Hair follicle dermal papilla cell (primary cell): ENCODE results near the gene NEU1. TPM values are rescaled to one million over a fixed set of nuclear protein-coding genes. Genes with fewer than 3 reads are reported as not detected.

Experiments
- small RNA-seq: library from RNA; depleted of rRNA; stranded (forward); fragments of <200 nt; gene quantifications from one replicate; pipeline ENCODE3, GENCODE V24; 2012
- total RNA-seq: library from RNA; depleted of rRNA; stranded (reverse); fragments of >200 nt; gene quantifications from 2 replicates; pipeline ENCODE4 v1.2.3, GENCODE V29; 2012

Gene NEU1
- total RNA-seq = 74.3 and 76.3 TPM in 2 replicates

DNA sequence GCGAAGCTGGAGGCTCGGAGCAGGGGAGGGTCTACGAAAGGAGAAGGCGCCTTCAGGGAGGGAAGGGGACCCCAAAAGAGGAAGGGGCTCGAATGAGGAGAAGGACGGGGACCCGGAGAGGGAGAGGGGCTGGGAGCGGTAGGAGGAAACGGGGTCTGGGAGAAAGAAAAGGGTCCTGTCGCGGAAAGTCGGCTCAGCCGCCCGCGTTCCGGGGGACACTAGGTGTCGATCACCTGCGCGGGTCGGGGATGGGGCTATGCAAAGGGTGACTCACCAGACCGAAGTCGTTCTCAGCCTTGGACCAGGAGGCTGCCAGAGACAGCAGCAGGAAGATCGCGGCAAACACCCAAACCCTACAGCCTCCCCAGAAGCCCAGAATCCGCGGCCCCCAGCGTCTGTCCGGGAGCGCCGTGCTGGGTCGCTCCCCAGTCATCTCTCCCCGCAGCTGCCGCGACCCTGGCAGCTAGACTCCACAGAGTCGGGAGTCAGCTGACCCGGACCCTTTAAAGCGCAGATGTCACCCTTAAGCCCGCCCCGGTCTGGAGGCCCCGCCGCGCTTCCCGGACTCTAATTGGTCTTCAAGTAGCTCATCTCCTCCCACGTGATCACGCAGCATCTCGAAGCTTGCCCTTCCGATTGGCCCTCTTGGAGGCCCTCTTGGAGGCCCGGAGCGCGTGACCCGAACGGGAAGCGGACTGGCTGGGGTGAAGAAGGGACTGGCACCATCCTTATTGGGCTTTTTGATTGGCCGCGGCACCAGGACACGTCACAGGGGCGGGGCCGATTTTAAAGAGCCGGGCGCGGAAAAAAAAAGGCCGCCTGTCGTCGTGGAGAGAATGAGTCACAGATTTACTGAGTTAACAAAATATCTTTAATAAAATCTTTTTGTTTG, at the start of gene NEU1:
Gene NEU1, minus strand, starts transcription at position 478 of the 892 bp plus-strand sequence. Its CDS starts 45 bp downstream, at position 433.

DNA sequence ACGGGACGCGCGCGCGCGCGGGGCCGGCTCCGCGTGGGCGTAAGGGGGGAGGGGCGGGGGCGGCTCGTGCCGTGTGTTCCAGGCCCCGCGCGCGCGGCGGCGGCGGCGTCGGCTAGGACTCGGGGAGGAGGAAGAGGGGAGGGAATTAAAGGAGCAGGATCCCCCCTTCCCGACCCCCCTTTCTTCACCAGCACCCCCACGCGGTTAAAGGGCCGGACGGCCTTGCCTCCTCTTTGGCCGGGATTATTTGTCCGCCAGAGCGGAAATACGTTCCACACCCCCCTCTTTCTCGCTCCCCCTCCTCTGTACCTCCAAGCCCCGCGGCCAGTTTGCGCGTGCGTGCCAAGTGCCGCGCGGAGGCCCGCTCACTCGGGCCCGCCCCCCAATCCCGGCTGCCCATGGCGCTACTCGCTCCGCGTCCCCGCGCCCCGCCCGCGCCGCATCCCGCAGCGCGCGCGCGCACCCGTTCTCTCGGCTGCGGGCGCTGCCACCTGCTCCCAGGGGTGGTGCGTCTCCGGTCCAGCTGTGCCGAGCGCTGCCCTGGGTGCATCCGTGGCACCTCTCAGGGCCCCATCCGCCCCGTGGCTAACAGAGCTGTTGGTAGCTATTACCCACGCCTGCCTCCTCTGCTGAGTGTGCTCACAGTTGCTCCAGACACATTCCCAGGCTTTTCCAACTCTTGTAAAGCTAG, 39.5 kb upstream of the NEU1 start, which contains the start of gene ZBTB12:
Gene ZBTB12, minus strand, starts transcription at position 134 of the 691 bp plus-strand sequence. CDS start 781 bp downstream, outside the sequence.

DNA sequence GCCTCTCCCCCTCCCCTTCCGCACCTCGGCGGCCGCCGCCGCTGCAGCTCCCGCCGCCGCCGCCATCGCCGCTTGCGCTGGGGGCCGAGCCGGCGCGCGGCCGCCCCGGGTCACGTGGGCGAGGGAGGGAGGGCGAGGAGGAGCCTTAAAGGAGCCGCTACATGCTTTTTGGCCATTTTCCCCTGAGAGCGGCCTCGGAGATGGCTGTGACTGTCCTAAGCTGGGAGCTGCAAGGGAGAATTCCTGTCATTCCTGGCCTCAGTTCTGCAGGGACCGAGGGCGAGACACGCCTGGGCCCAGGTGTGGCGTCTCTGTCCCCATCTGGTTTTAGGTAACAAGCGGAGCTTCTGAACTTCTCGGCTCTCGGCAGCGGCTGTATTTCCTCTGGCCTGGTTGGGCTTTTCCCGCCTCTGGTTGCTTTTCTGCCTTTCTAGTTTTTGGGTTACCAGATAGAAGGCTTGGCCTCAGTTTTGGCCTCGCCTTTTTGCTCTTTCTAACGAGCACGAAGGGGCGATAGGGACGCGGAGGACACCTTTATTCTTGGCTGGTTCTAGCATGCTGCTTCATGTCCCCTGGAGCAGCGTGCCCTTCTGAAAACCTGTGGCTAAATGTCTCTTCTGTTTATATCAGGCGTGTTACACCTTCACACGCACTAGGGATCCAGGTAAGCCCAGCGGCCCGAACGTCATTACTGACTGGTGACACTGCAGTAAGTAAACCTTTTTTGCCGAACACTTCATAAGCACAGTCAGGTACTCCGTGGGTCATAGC, 35.2 kb upstream of the NEU1 start, which contains the start of gene EHMT2:
Gene EHMT2, minus strand, starts transcription at position 87 of the 771 bp plus-strand sequence. Its CDS starts 21 bp downstream, at position 66.

DNA sequence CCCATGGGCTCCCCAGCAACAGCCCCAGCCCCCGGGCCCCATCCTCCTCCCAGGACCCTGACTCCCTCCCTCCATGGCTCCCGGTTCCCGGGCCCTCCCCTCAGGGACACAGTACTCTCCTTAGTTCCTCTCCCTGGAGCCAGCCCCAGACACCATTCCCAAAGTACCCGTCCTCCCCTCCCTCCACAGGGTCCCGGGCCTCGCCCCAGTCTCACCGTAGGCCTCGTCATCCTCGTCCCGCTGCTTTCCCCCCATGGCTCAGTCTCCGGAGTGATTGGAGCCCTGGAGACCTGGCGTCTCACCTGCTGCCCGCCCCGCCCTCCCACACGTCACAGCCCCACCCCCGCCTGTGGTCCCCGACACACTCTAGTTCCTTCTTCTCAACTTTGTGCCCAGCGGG, 16.1 kb upstream of the NEU1 start, which contains the start of gene SLC44A4:
Gene SLC44A4, minus strand, starts transcription at position 272 of the 400 bp plus-strand sequence. Its CDS starts 17 bp downstream, at position 255.

DNA sequence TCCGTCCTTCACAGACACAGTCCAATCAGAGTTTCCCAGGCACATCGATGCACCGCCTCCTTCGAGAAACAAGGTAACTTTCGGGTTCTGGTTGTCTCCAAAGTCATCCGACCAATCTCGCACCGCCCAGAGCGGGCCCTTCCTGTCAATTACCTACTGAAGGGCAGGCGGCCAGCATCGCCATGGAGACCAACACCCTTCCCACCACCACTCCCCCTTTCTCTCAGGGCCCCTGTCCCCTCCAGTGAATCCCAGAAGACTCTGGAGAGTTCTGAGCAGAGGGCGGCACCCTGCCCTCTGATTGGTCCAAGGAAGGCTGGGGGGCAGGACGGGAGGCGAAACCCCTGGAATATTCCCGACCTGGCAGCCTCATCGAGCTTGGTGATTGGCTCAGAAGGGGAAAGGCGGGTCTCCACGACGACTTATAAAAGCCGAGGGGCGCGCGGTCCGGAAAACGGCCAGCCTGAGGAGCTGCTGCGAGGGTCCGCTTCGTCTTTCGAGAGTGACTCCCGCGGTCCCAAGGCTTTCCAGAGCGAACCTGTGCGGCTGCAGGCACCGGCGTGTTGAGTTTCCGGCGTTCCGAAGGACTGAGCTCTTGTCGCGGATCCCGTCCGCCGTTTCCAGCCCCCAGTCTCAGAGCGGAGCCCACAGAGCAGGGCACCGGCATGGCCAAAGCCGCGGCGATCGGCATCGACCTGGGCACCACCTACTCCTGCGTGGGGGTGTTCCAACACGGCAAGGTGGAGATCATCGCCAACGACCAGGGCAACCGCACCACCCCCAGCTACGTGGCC, 35.1 kb downstream of the NEU1 start, which contains the start of gene HSPA1B:
Gene HSPA1B, plus strand, starts transcription at position 453 of the 794 bp plus-strand sequence. Its CDS starts 213 bp downstream, at position 666.

DNA sequence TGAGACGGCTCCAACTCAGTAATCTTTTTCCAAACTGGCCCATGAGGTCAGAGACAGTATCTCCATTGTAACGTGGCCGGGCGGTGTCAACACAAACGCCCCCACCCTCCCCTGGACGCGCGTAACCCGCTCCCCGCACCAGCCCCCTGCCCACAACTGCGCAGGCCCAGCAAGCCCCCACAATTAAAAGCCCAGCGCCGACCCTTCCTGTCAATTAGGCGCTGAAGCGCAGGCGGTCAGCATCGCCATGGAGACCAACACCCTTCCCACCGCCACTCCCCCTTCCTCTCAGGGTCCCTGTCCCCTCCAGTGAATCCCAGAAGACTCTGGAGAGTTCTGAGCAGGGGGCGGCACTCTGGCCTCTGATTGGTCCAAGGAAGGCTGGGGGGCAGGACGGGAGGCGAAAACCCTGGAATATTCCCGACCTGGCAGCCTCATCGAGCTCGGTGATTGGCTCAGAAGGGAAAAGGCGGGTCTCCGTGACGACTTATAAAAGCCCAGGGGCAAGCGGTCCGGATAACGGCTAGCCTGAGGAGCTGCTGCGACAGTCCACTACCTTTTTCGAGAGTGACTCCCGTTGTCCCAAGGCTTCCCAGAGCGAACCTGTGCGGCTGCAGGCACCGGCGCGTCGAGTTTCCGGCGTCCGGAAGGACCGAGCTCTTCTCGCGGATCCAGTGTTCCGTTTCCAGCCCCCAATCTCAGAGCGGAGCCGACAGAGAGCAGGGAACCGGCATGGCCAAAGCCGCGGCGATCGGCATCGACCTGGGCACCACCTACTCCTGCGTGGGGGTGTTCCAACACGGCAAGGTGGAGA, 47.4 kb downstream of the NEU1 start, which contains the start of the genes HSPA1A and HSPA1L:
Gene HSPA1A, plus strand, starts transcription at position 519 of the 814 bp plus-strand sequence. Its CDS starts 214 bp downstream, at position 733.
Gene HSPA1L, minus strand, starts transcription at position 259 of the 814 bp plus-strand sequence. CDS start 3,311 bp downstream, outside the sequence.

Small RNA genes within 50 kb of the gene (small RNA-seq; reads per million reads assigned to genes)
- gene SNORD48 (41.2 reads per million, percentile 97 among the genes with 10 or more reads in this experiment), gene SNORD52 (not detected)

Other genes starting within 250 kb of the NEU1 start
- gene AIF1, start 247.6 kb downstream of the NEU1 start, total RNA-seq = not detected in 2 replicates
- 85.5 and 86.8 TPM in 2 replicates for gene PRRC2A, start 242.1 kb downstream of the NEU1 start, total RNA-seq
- gene BAG6, start 210.2 kb downstream of the NEU1 start, total RNA-seq = 203 and 221 TPM in 2 replicates
- 0.65 and 1.2 TPM in 2 replicates for gene APOM, start 206.9 kb downstream of the NEU1 start, total RNA-seq
- gene C6orf47, start 202.0 kb downstream of the NEU1 start, total RNA-seq = 24.4 and 24.5 TPM in 2 replicates
- 18.5 and 18.8 TPM in 2 replicates for gene GPANK1, start 197.8 kb downstream of the NEU1 start, total RNA-seq
- 117 and 141 TPM in 2 replicates for gene CSNK2B, start 196.7 kb downstream of the NEU1 start, total RNA-seq
- gene LY6G5B, start 192.8 kb downstream of the NEU1 start, total RNA-seq = 6.3 and 8.4 TPM in 2 replicates
- 0.16 TPM in 1 of 2 replicates, not detected in the other for gene LY6G5C, start 181.8 kb downstream of the NEU1 start, total RNA-seq
- 32.8 and 40.7 TPM in 2 replicates for gene ABHD16A, start 159.5 kb downstream of the NEU1 start, total RNA-seq
- gene LY6G6F, start 156.0 kb downstream of the NEU1 start, total RNA-seq = not detected in 2 replicates
- gene LY6G6D, start 147.5 kb downstream of the NEU1 start, total RNA-seq = not detected in 2 replicates
- not detected in 2 replicates for gene LY6G6C, start 141.1 kb downstream of the NEU1 start, total RNA-seq
- not detected in 2 replicates for gene MPIG6B, start 139.4 kb downstream of the NEU1 start, total RNA-seq
- 62.3 and 78.3 TPM in 2 replicates for gene DDAH2, start 133.5 kb downstream of the NEU1 start, total RNA-seq
- 499 and 664 TPM in 2 replicates for gene CLIC1, start 126.3 kb downstream of the NEU1 start, total RNA-seq
- 9.6 and 11.7 TPM in 2 replicates for gene MSH5, start 122.8 kb downstream of the NEU1 start, total RNA-seq
- 0.61 TPM in 1 of 2 replicates, not detected in the other for gene SAPCD1, start 100.2 kb downstream of the NEU1 start, total RNA-seq
- under 0.01 and 0.97 TPM in 2 replicates for gene VWA7, start 85.5 kb downstream of the NEU1 start, total RNA-seq
- 48.5 and 60.0 TPM in 2 replicates for gene VARS1, start 67.1 kb downstream of the NEU1 start, total RNA-seq
- 15.1 and 19.4 TPM in 2 replicates for gene LSM2, start 55.9 kb downstream of the NEU1 start, total RNA-seq
- 0.73 and 0.97 TPM in 2 replicates for gene HSPA1L, start 47.5 kb downstream of the NEU1 start, total RNA-seq
- gene HSPA1A, start 47.3 kb downstream of the NEU1 start, total RNA-seq = 148 and 178 TPM in 2 replicates
- gene HSPA1B, start 35.1 kb downstream of the NEU1 start, total RNA-seq = 149 and 152 TPM in 2 replicates
- not detected in 2 replicates for gene SLC44A4, start 16.2 kb upstream of the NEU1 start, total RNA-seq
- 55.6 and 57.8 TPM in 2 replicates for gene EHMT2, start 34.9 kb upstream of the NEU1 start, total RNA-seq
- 2.3 and 4.4 TPM in 2 replicates for gene ZBTB12, start 39.3 kb upstream of the NEU1 start, total RNA-seq
- 2.1 and 3.3 TPM in 2 replicates for gene C2, start 64.9 kb upstream of the NEU1 start, total RNA-seq
- 13.5 and 31.3 TPM in 2 replicates for gene CFB, start 83.3 kb upstream of the NEU1 start, total RNA-seq
- 81.9 and 97.9 TPM in 2 replicates for gene NELFE, start 96.2 kb upstream of the NEU1 start, total RNA-seq
- 47.5 and 61.8 TPM in 2 replicates for gene SKIC2, start 96.4 kb upstream of the NEU1 start, total RNA-seq
- gene DXO, start 109.3 kb upstream of the NEU1 start, total RNA-seq = 21.1 and 21.3 TPM in 2 replicates
- 4.9 and 6.8 TPM in 2 replicates for gene C4A, start 119.2 kb upstream of the NEU1 start, total RNA-seq
- gene C4B, start 152.0 kb upstream of the NEU1 start, total RNA-seq = 2.1 and 2.8 TPM in 2 replicates
- gene CYP21A2, start 175.6 kb upstream of the NEU1 start, total RNA-seq = 0.12 TPM in 1 of 2 replicates, not detected in the other
- 4.1 and 7.4 TPM in 2 replicates for gene TNXB, start 246.5 kb upstream of the NEU1 start, total RNA-seq